ENCODE data around the gene CCDC192. TPM values are rescaled to one million over a fixed set of nuclear protein-coding genes. Genes with fewer than 3 reads are reported as not detected.

The CCDC192 gene
- polyA plus RNA-seq, 4 donors, result 0.73 to 1.5 (median 0.78) TPM

GRCh38 chr5:127942246-127943060 is 239.3 kb downstream of the CCDC192 start:
- DNase-seq (ENCODE audit: low read depth in 4 of 4, low spot score in 3 of 4), result no peak

- no peak for DNase-seq (ENCODE audit: low read depth in 4 of 4, low spot score in 3 of 4)
These were observed 239.8 kb downstream of the CCDC192 start for GRCh38 chr5:127943061-127943371.

- DNase-seq (ENCODE audit: low read depth in 4 of 4, low spot score in 3 of 4), result no peak
These were observed 240.9 kb downstream of the CCDC192 start for GRCh38 chr5:127944125-127944524.

GRCh38 chr5:127947941-127948340 is 244.8 kb downstream of the CCDC192 start:
- DNase-seq (ENCODE audit: low read depth in 4 of 4, low spot score in 3 of 4), result no peak

GRCh38 chr5:127950707-127951391 is 247.7 kb downstream of the CCDC192 start:
- no peak for DNase-seq (ENCODE audit: low read depth in 4 of 4, low spot score in 3 of 4)

- no peak for DNase-seq (ENCODE audit: low read depth in 4 of 4, low spot score in 3 of 4)
These were observed 248.6 kb downstream of the CCDC192 start for GRCh38 chr5:127951791-127952190.

GRCh38 chr5:127957183-127957582 is 254.0 kb downstream of the CCDC192 start:
- DNase-seq (ENCODE audit: low read depth in 4 of 4, low spot score in 3 of 4), result no peak

GRCh38 chr5:127957701-127958239 is 254.6 kb downstream of the CCDC192 start:
- DNase-seq (ENCODE audit: low read depth in 4 of 4, low spot score in 3 of 4), result no peak

- DNase-seq (ENCODE audit: low read depth in 4 of 4, low spot score in 3 of 4), result no peak
These were observed 255.3 kb downstream of the CCDC192 start for GRCh38 chr5:127958421-127959011.

GRCh38 chr5:127959152-127959764 is 256.1 kb downstream of the CCDC192 start:
- peak in 2 of 4 donors; percentile 27 to 33 for DNase-seq (ENCODE audit: low read depth in 4 of 4, low spot score in 3 of 4)

- DNase-seq (ENCODE audit: low read depth in 4 of 4, low spot score in 3 of 4), result no peak
These were observed 257.1 kb downstream of the CCDC192 start for GRCh38 chr5:127960270-127960691.

- no peak for DNase-seq (ENCODE audit: low read depth in 4 of 4, low spot score in 3 of 4)
These were observed 258.0 kb downstream of the CCDC192 start for GRCh38 chr5:127961006-127961762.

- no peak for DNase-seq (ENCODE audit: low read depth in 4 of 4, low spot score in 3 of 4)
These were observed 258.6 kb downstream of the CCDC192 start for GRCh38 chr5:127961763-127962145.

GRCh38 chr5:127962491-127962890 is 259.3 kb downstream of the CCDC192 start:
- no peak for DNase-seq (ENCODE audit: low read depth in 4 of 4, low spot score in 3 of 4)

GRCh38 chr5:127963233-127963632 is 260.0 kb downstream of the CCDC192 start:
- DNase-seq (ENCODE audit: low read depth in 4 of 4, low spot score in 3 of 4), result no peak

GRCh38 chr5:127963931-127964330 is 260.7 kb downstream of the CCDC192 start:
- DNase-seq (ENCODE audit: low read depth in 4 of 4, low spot score in 3 of 4), result no peak

GRCh38 chr5:127967323-127967982 is 264.3 kb downstream of the CCDC192 start:
- DNase-seq (ENCODE audit: low read depth in 4 of 4, low spot score in 3 of 4), result no peak

- DNase-seq (ENCODE audit: low read depth in 4 of 4, low spot score in 3 of 4), result no peak
These were observed 264.9 kb downstream of the CCDC192 start for GRCh38 chr5:127967983-127968592.

GRCh38 chr5:127969002-127969401 is 265.8 kb downstream of the CCDC192 start:
- no peak for DNase-seq (ENCODE audit: low read depth in 4 of 4, low spot score in 3 of 4)
